DND-41 (cell line): ENCODE data around the gene DNER.

Source experiments
- ATAC-seq: fragments of 200-7000 bp; cut with Tn5 transposase; 3 replicates; pipeline ENCODE4 v1.9.1; 2021; ENCODE audit warnings: low read depth; ENCODE audit not compliant: insufficient read depth
- DNase-seq: peaks from one replicate; pipeline ENCODE4 v3.0.0-alpha.2; 2020
- H2AFZ ChIP-seq: 2 replicates; pipeline ENCODE4 v1.6.0; 2012; ENCODE audit warnings: low read depth, low read length
- H3K27ac ChIP-seq: 2 replicates; pipeline ENCODE4 v1.5.1; 2012; ENCODE audit warnings: low read length, inconsistent platforms
- H3K27me3 ChIP-seq: fragments of 200-600 bp; sonication (generic); 2 replicates; pipeline ENCODE4 v1.6.0; 2012; ENCODE audit warnings: low read length, mild to moderate bottlenecking, inconsistent platforms; ENCODE audit not compliant: insufficient read depth, poor library complexity
- H3K36me3 ChIP-seq: 2 replicates; pipeline ENCODE4 v1.5.1; 2012; ENCODE audit warnings: low read length, inconsistent platforms; ENCODE audit not compliant: insufficient read depth
- H3K4me1 ChIP-seq: 2 replicates; pipeline ENCODE4 v1.5.1; 2012; ENCODE audit warnings: mild to moderate bottlenecking, low read length; ENCODE audit not compliant: insufficient read depth
- H3K4me2 ChIP-seq: 2 replicates; pipeline ENCODE4 v1.6.0; 2012; ENCODE audit warnings: mild to moderate bottlenecking, moderate library complexity, low read length, inconsistent platforms; ENCODE audit not compliant: insufficient read depth
- H3K4me3 ChIP-seq, 2 experiments: fragments of 200-600 bp in 1 of 2; shearing (Covaris generic) in 1 of 2; 2 replicates each; pipeline ENCODE4 v1.5.1; 2012 to 2016; ENCODE audit warnings: inconsistent platforms in 2 of 2, low read length in 2 of 2, mild to moderate bottlenecking in 2 of 2, low read depth in 1 of 2, moderate library complexity in 1 of 2
- H3K79me2 ChIP-seq: 2 replicates; pipeline ENCODE4 v1.6.0; 2012; ENCODE audit warnings: low read length, inconsistent platforms; ENCODE audit not compliant: insufficient read depth
- H3K9ac ChIP-seq: 2 replicates; pipeline ENCODE4 v1.6.0; 2012; ENCODE audit warnings: low read depth, mild to moderate bottlenecking, inconsistent platforms, low read length, moderate library complexity
- H3K9me3 ChIP-seq: 2 replicates; pipeline ENCODE4 v1.5.1; 2012; ENCODE audit warnings: low read length, moderate library complexity, mild to moderate bottlenecking, inconsistent platforms; ENCODE audit not compliant: insufficient read depth, severe bottlenecking
- H4K20me1 ChIP-seq: 2 replicates; pipeline ENCODE4 v1.6.0; 2012; ENCODE audit warnings: low read length; ENCODE audit not compliant: insufficient read depth
- EZH2 ChIP-seq: IDR thresholded peaks from 3 replicates; pipeline ENCODE4 v1.6.1; 2012; ENCODE audit warnings: borderline replicate concordance, low read depth, mild to moderate bottlenecking, moderate library complexity, low read length, inconsistent platforms; ENCODE audit not compliant: severe bottlenecking
- TF ChIP-seq, protein P1 (sequence below): IDR thresholded peaks from 2 replicates; pipeline ENCODE4 v1.5.1; 2012; ENCODE audit warnings: borderline replicate concordance, low read length, moderate library complexity, mild to moderate bottlenecking; ENCODE audit not compliant: poor library complexity, severe bottlenecking; ENCODE audit errors: extremely low read depth

The DNER gene

DNA sequence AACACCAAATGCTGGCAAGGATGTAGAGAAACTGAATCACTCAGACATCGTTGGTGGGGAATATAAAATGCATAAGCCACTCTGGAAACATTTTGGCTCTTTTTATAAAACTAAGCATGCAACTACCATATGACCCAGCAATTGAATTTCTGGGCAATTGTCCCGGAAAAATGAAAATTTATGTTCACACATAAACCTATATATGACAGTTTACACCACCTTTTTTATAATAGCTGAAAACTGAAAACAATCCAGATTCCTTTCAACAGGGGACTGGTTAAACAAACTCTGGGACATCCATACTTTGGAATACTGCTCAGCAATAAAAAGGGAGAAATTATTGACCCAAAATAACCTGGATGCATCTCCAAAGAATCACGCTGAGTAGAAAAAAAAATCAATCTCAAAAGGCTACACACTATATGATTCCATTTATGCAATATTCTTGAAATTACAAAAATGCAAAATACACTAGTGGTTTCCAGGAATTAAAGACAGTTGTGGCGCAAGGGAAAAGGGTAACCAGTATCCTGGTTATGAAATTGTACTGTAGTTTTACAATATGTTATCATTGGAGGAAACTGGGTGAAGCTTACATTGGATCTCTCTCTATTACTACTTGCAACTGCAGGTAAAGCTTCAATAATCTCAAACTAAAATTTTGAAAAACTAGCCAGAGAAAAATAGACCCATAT is 313.0 kb downstream of the DNER start:
- no peak for ATAC-seq

DNA sequence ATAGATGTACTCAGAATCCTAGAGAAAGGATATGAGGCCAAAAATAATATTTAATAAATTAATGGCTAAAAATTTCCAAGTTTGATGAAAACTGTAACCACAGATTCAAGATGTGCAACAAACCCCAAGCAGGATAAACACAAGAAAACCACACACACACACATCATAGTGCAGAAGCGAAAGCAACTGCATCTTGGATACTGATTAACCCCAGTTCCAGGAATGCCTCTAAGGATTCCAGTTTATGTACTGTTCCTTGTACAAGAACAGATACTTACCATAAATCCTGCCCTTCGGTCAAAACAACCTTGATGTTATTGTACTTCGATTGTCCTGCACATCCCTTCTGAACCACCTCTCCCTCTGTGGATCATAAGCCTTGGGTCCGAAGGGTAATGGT is 320.4 kb downstream of the DNER start:
- TF ChIP-seq, protein P1, sequence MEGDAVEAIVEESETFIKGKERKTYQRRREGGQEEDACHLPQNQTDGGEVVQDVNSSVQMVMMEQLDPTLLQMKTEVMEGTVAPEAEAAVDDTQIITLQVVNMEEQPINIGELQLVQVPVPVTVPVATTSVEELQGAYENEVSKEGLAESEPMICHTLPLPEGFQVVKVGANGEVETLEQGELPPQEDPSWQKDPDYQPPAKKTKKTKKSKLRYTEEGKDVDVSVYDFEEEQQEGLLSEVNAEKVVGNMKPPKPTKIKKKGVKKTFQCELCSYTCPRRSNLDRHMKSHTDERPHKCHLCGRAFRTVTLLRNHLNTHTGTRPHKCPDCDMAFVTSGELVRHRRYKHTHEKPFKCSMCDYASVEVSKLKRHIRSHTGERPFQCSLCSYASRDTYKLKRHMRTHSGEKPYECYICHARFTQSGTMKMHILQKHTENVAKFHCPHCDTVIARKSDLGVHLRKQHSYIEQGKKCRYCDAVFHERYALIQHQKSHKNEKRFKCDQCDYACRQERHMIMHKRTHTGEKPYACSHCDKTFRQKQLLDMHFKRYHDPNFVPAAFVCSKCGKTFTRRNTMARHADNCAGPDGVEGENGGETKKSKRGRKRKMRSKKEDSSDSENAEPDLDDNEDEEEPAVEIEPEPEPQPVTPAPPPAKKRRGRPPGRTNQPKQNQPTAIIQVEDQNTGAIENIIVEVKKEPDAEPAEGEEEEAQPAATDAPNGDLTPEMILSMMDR: no peak
- TF ChIP-seq EZH2: no peak
- no peaks in the 10 kb centered on the region for H3K4me1 ChIP-seq
- no peak overlapping the region for H3K9ac ChIP-seq
- no peaks in the 10 kb centered on the region for H3K79me2 ChIP-seq
- DNase-seq (no peak), ATAC-seq (no peak)
- no peak overlapping the region for H3K27ac ChIP-seq
- H3K36me3 ChIP-seq: no peaks in the 10 kb centered on the region
- peaks cover 5% of the 10 kb centered on the region for H3K9me3 ChIP-seq
- H3K27me3 ChIP-seq: no peaks in the 10 kb centered on the region
- no peak overlapping the region for H2AFZ ChIP-seq
- no peak overlapping the region for H3K4me3 ChIP-seq
- no peak overlapping the region for H3K4me2 ChIP-seq
- H4K20me1 ChIP-seq: no peaks in the 10 kb centered on the region

More for the DNA sequence above, 313.0 kb downstream of the DNER start:
- no peaks in the 10 kb centered on the region for H3K27me3 ChIP-seq
- no peak overlapping the region for H3K4me2 ChIP-seq
- H3K4me3 ChIP-seq: no peak overlapping the region
- H3K36me3 ChIP-seq: no peaks in the 10 kb centered on the region
- no peak overlapping the region for H2AFZ ChIP-seq
- no peaks in the 10 kb centered on the region for H4K20me1 ChIP-seq
- no peaks in the 10 kb centered on the region for H3K4me1 ChIP-seq
- no peak overlapping the region for H3K27ac ChIP-seq
- H3K79me2 ChIP-seq: no peaks in the 10 kb centered on the region
- no peak for DNase-seq
- H3K9ac ChIP-seq: no peak overlapping the region
- no peaks in the 10 kb centered on the region for H3K9me3 ChIP-seq
- TF ChIP-seq, protein P1: no peak
- TF ChIP-seq EZH2: no peak

DNA sequence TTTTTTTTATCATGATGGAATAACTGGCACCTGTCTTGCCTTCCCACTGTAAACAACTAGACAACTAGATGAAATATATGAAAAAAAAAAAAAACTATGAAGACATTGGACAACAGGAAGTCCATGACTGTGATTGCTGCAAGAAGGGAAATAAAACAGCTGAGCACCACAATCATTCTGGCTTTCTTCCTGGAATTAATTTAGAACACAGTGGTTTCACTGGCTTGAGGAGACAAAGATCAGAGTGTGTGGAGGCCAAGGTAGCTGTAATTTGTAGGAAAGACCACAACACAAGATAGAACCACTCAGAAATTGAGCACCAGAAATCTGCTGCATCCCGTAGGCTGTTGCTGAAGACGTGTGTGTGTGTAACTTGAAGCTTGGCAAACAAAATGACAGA is 322.2 kb downstream of the DNER start:
- no peak for ATAC-seq
- Histone ChIP-seq H3K9ac (no peak overlapping the region), H3K79me2 (no peaks in the 10 kb centered on the region), H3K27ac (no peak overlapping the region), H4K20me1 (no peaks in the 10 kb centered on the region), H3K9me3 (peaks cover 5% of the 10 kb centered on the region), H3K4me2 (no peak overlapping the region), H2AFZ (no peak overlapping the region), H3K4me1 (no peaks in the 10 kb centered on the region), H3K4me3 (no peak overlapping the region), H3K27me3 (no peaks in the 10 kb centered on the region), H3K36me3 (no peaks in the 10 kb centered on the region)
- DNase-seq: no peak
- TF ChIP-seq EZH2: no peak
- TF ChIP-seq, protein P1: no peak
